Body of pancreas (tissue), 4 donors: Measurements from ENCODE around the gene EFNA2.
"Not testable (repeated sequence)": the region's sequence is repeated elsewhere in the genome, so short reads cannot be mapped to it uniquely, and the experiment has no call there.

ENCODE experiments used
- CTCF ChIP-seq, 7 experiments: fragments of 450-650 bp in 4 of 7; fragments of 200-600 bp in 3 of 7; sonication (generic) in 3 of 7; IDR thresholded peaks; one replicate each; pipeline ENCODE4 v1.5.1; 2016 to 2019; ENCODE audit warnings: antibody characterized with exemption in 7 of 7
- POLR2A ChIP-seq, 3 donors: fragments of 450-650 bp; IDR thresholded peaks; one replicate each; pipeline ENCODE4 v1.6.1; 2016; ENCODE audit warnings: antibody characterized with exemption in 3 of 3, mild to moderate bottlenecking in 2 of 3

DNA sequence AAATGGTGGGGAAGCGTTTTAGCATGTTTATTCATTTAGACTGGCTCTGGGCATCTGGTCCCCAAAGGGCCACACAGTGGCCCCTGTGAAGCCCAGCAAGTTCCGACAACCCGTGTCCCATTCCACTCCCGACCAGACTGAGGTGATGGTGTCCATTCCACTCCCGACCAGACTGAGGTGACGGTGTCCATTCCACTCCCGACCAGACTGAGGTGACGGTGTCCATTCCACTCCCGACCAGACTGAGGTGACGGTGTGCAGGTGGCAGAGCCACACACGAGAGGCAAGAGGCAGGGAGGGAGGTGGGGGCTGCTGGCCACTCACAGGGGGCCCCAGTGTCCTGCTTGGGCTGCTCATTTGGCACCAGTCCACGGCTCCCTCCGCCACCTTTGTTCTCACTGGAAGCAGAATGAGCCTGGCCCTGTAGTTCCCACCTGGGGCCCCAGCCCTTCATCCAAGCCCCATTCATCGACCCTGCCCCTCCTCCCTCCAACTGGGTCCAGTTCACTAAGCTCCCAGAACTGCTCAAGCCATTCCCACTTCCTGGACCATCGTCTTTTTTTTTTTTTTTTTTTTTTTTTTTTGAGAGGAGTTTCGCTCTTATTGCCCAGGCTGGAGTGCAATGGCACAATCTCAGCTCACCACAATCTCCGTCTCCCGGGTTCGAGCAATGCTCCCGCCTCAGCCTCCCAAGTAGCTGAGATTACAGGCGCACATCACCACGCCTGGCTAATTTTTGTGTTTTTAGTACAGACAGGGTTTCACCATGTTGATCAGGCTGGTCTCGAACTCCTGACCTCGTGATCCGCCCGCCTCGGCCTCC, 39.2 kb upstream of the EFNA2 start:
- TF ChIP-seq CTCF, POLR2A (IDR thresholded peaks at IDR 0.05): not testable (repeated sequence)
